Esophagus muscularis mucosa (tissue), 4 donors: ENCODE data around the gene GHR.

Experiments
- EP300 ChIP-seq: sonication (generic); formaldehyde crosslinking; IDR thresholded peaks from one replicate; pipeline ENCODE4 v1.6.1; 2017; ENCODE audit warnings: antibody characterized with exemption
- POLR2A ChIP-seq: fragments of 450-650 bp; IDR thresholded peaks from one replicate; pipeline ENCODE4 v1.6.1; 2017; ENCODE audit warnings: antibody characterized with exemption, moderate library complexity, mild to moderate bottlenecking, low read depth
- POLR2AphosphoS5 ChIP-seq, 2 donors: sonication (generic); formaldehyde crosslinking; IDR thresholded peaks; one replicate each; pipeline ENCODE4 v1.6.1; 2017; ENCODE audit warnings: antibody characterized with exemption in 2 of 2
- TF ChIP-seq, protein P1 (sequence below), 3 experiments: fragments of 200-600 bp in 2 of 3; fragments of 450-650 bp in 1 of 3; sonication (generic) in 2 of 3; IDR thresholded peaks; one replicate each; pipeline ENCODE4 v1.5.1; 2017 to 2019; ENCODE audit warnings: antibody characterized with exemption in 3 of 3, mild to moderate bottlenecking in 2 of 3, moderate library complexity in 1 of 3

GRCh38 chr5:42595597-42595996, 172.4 kb downstream of the GHR start:
- TF ChIP-seq, protein P1, sequence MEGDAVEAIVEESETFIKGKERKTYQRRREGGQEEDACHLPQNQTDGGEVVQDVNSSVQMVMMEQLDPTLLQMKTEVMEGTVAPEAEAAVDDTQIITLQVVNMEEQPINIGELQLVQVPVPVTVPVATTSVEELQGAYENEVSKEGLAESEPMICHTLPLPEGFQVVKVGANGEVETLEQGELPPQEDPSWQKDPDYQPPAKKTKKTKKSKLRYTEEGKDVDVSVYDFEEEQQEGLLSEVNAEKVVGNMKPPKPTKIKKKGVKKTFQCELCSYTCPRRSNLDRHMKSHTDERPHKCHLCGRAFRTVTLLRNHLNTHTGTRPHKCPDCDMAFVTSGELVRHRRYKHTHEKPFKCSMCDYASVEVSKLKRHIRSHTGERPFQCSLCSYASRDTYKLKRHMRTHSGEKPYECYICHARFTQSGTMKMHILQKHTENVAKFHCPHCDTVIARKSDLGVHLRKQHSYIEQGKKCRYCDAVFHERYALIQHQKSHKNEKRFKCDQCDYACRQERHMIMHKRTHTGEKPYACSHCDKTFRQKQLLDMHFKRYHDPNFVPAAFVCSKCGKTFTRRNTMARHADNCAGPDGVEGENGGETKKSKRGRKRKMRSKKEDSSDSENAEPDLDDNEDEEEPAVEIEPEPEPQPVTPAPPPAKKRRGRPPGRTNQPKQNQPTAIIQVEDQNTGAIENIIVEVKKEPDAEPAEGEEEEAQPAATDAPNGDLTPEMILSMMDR (IDR thresholded peaks at IDR 0.05): no peak
- TF ChIP-seq POLR2AphosphoS5 (IDR thresholded peaks at IDR 0.05): no peak
- TF ChIP-seq POLR2A: no peak
- no peak for TF ChIP-seq EP300
